HG03280 (cell line): ENCODE results near the gene ARID3C.

Experiments
- ATAC-seq: cut with Tn5 transposase; IDR thresholded peaks from one replicate; pipeline ENCODE4 v1.9.1; 2021; ENCODE audit warnings: mild to moderate bottlenecking, moderate library complexity; ENCODE audit not compliant: unreplicated experiment

Gene ARID3C

GRCh38 chr9:34599546-34599945 is 29.3 kb downstream of the ARID3C start:
- ATAC-seq, result no peak

GRCh38 chr9:34594177-34594576 is 34.7 kb downstream of the ARID3C start:
- no peak for ATAC-seq

GRCh38 chr9:34592895-34593601 is 35.8 kb downstream of the ARID3C start:
- no peak for ATAC-seq

- ATAC-seq, result no peak
Measured at GRCh38 chr9:34591917-34592866, 36.7 kb downstream of the ARID3C start.

- peak; percentile 61 for ATAC-seq
Measured at GRCh38 chr9:34591248-34591916, 37.5 kb downstream of the ARID3C start.

GRCh38 chr9:34590381-34591247 is 38.3 kb downstream of the ARID3C start:
- no peak for ATAC-seq

GRCh38 chr9:34589636-34590380 is 39.1 kb downstream of the ARID3C start, which contains the start of gene CNTFR:
CNTFR (minus strand) TSS chr9:34589724; CDS start chr9:34568981, 20,743 bp downstream.
- ATAC-seq, result no peak

- ATAC-seq, result no peak
Measured at GRCh38 chr9:34588671-34589635, 39.9 kb downstream of the ARID3C start.

- no peak for ATAC-seq
Measured at GRCh38 chr9:34587271-34587670, 41.6 kb downstream of the ARID3C start.

GRCh38 chr9:34585946-34586669 is 42.8 kb downstream of the ARID3C start:
- ATAC-seq, result no peak

- ATAC-seq, result no peak
Measured at GRCh38 chr9:34584970-34585369, 43.9 kb downstream of the ARID3C start.

- no peak for ATAC-seq
Measured at GRCh38 chr9:34582787-34583186, 46.1 kb downstream of the ARID3C start.

- ATAC-seq, result no peak
Measured at GRCh38 chr9:34581318-34581717, 47.5 kb downstream of the ARID3C start.

GRCh38 chr9:34580358-34580757 is 48.5 kb downstream of the ARID3C start:
- ATAC-seq, result no peak

- ATAC-seq, result no peak
Measured at GRCh38 chr9:34579808-34580163, 49.1 kb downstream of the ARID3C start.

- ATAC-seq, result no peak
Measured at GRCh38 chr9:34579104-34579807, 49.6 kb downstream of the ARID3C start.
